H1 (cell line): Measurements from ENCODE around the gene HNRNPK. TPM values are rescaled to one million over a fixed set of nuclear protein-coding genes. Genes with fewer than 3 reads are reported as not detected.
"Not testable (repeated sequence)": the region's sequence is repeated elsewhere in the genome, so short reads cannot be mapped to it uniquely, and the experiment has no call there.

ENCODE experiments used
- CTCF ChIA-PET: fragments of 300-600 bp; sonication (Branson Sonifier 250); formaldehyde crosslinking; loops from one replicate; lab custom pipeline; 2021; ENCODE audit not compliant: partially characterized antibody; lab: Charles Lee
- POLR2A ChIA-PET: fragments of 300-600 bp; sonication (Branson Sonifier 250); formaldehyde crosslinking; loops from one replicate; lab custom pipeline; 2021; ENCODE audit warnings: inconsistent platforms; ENCODE audit not compliant: partially characterized antibody; lab: Charles Lee
- DNase-seq, 2 experiments: peaks; one replicate each; pipeline versions ENCODE4 v3.0.0 to v3.0.0-alpha.2; 2010 to 2022; ENCODE audit warnings: low spot score in 2 of 2, low read depth in 1 of 2, mixed read lengths in 1 of 2
- FAIRE-seq: peaks from 2 replicates; lab custom pipeline; 2011; peaks lifted over from hg19 to GRCh38; lab: Jason Lieb, UNC
- H2AFZ ChIP-seq: 2 replicates; pipeline ENCODE4 v1.8.1; 2012; ENCODE audit warnings: low read length, inconsistent platforms
- H2AK5ac ChIP-seq: 2 replicates; pipeline ENCODE4 v1.6.1; 2013; ENCODE audit warnings: low read depth, low read length
- H2BK120ac ChIP-seq: replicated peaks from 2 replicates; pipeline ENCODE3; 2013; ENCODE audit warnings: low read depth, low read length, inconsistent platforms
- H2BK12ac ChIP-seq: 2 replicates; pipeline ENCODE4 v1.6.1; 2013; ENCODE audit warnings: low read depth, low read length
- H2BK15ac ChIP-seq: 2 replicates; pipeline ENCODE4 v1.6.1; 2013; ENCODE audit warnings: low read length
- H2BK20ac ChIP-seq: 2 replicates; pipeline ENCODE4 v1.6.1; 2013; ENCODE audit warnings: low read length
- H2BK5ac ChIP-seq: 2 replicates; pipeline ENCODE4 v1.6.1; 2013; ENCODE audit warnings: low read depth, low read length
- H3K14ac ChIP-seq: 2 replicates; pipeline ENCODE4 v1.6.1; 2013; ENCODE audit warnings: inconsistent platforms; ENCODE audit not compliant: insufficient read length
- H3K18ac ChIP-seq: 2 replicates; pipeline ENCODE4 v1.6.1; 2013; ENCODE audit warnings: low read length; ENCODE audit errors: extremely low read depth
- H3K23ac ChIP-seq: 2 replicates; pipeline ENCODE4 v1.6.1; 2013; ENCODE audit warnings: inconsistent platforms; ENCODE audit not compliant: insufficient read length
- H3K23me2 ChIP-seq: 2 replicates; pipeline ENCODE4 v1.6.1; 2013; ENCODE audit warnings: low read depth, low read length
- H3K27ac ChIP-seq: 2 replicates; pipeline ENCODE4 v1.6.1; 2011; ENCODE audit warnings: low read depth, low read length, inconsistent platforms
- H3K27me3 ChIP-seq, 4 experiments: replicated peaks in 1 of 4; 1 replicate in 1 of 4; 2 replicates in 3 of 4; pipeline versions ENCODE4 v1.6.1 to v1.8.1; 2011 to 2013; ENCODE audit warnings: low read length in 3 of 4, mild to moderate bottlenecking in 3 of 4, inconsistent platforms in 2 of 4, mixed read lengths in 2 of 4, moderate library complexity in 1 of 4; ENCODE audit not compliant: control insufficient read depth in 3 of 4, insufficient read depth in 3 of 4; ENCODE audit errors: extremely low read depth in 1 of 4
- H3K36me3 ChIP-seq, 4 experiments: 2 replicates each; pipeline versions ENCODE4 v1.6.1 to v1.8.1; 2011 to 2013; ENCODE audit warnings: mild to moderate bottlenecking in 4 of 4, low read length in 3 of 4, moderate library complexity in 2 of 4, control low read depth in 1 of 4, inconsistent platforms in 1 of 4; ENCODE audit not compliant: insufficient read depth in 4 of 4, control insufficient read depth in 2 of 4
- H3K4ac ChIP-seq: replicated peaks from 2 replicates; pipeline ENCODE3; 2013; ENCODE audit warnings: low read length, low read depth, mixed read lengths, inconsistent platforms; ENCODE audit not compliant: insufficient read length
- H3K4me1 ChIP-seq, 4 experiments: replicated peaks in 1 of 4; 1 replicate in 1 of 4; 2 replicates in 3 of 4; pipeline versions ENCODE4 v1.6.1 to v1.8.1; 2011 to 2013; ENCODE audit warnings: low read length in 3 of 4, inconsistent platforms in 2 of 4, mixed read lengths in 1 of 4; ENCODE audit not compliant: insufficient read depth in 4 of 4, control insufficient read depth in 3 of 4
- H3K4me2 ChIP-seq, 2 experiments: 2 replicates each; pipeline versions ENCODE4 v1.6.1 to v1.8.1; 2011 to 2013; ENCODE audit warnings: low read depth in 2 of 2, low read length in 2 of 2, control low read depth in 1 of 2, inconsistent platforms in 1 of 2, mild to moderate bottlenecking in 1 of 2; ENCODE audit not compliant: insufficient read depth in 1 of 2
- H3K4me3 ChIP-seq, 4 experiments: fragments of 200-600, 300-600 bp in 1 of 4; sonication (generic), shearing (Covaris generic), sonication (Bioruptor Twin) in 1 of 4; 2 replicates each; pipeline versions ENCODE4 v1.5.1 to v1.8.1; 2011 to 2016; ENCODE audit warnings: low read length in 4 of 4, low read depth in 3 of 4, control low read depth in 2 of 4, inconsistent platforms in 2 of 4, mild to moderate bottlenecking in 2 of 4, mixed read lengths in 1 of 4, moderate library complexity in 1 of 4; ENCODE audit not compliant: insufficient read depth in 2 of 4; ENCODE audit errors: extremely low read depth in 1 of 4
- H3K56ac ChIP-seq: replicated peaks from 2 replicates; pipeline ENCODE3; 2013; ENCODE audit warnings: low read depth, mild to moderate bottlenecking, mixed read lengths, low read length, inconsistent platforms; ENCODE audit not compliant: insufficient read length
- H3K79me1 ChIP-seq: 2 replicates; pipeline ENCODE4 v1.6.1; 2013; ENCODE audit warnings: low read depth, low read length, control low read depth
- H3K79me2 ChIP-seq, 2 experiments: 2 replicates each; pipeline versions ENCODE4 v1.6.1 to v1.8.1; 2012 to 2013; ENCODE audit warnings: low read length in 2 of 2, mild to moderate bottlenecking in 2 of 2, inconsistent platforms in 1 of 2; ENCODE audit not compliant: insufficient read depth in 2 of 2, control insufficient read depth in 1 of 2
- H3K9ac ChIP-seq, 4 experiments: replicated peaks in 1 of 4; 1 replicate in 1 of 4; 2 replicates in 3 of 4; pipeline versions ENCODE4 v1.6.1 to v1.8.1; 2011 to 2013; ENCODE audit warnings: low read depth in 3 of 4, low read length in 3 of 4, control low read depth in 2 of 4, mild to moderate bottlenecking in 2 of 4, moderate library complexity in 2 of 4, inconsistent platforms in 1 of 4; ENCODE audit errors: extremely low read depth in 1 of 4
- H3K9me3 ChIP-seq, 2 experiments: 2 replicates each; pipeline versions ENCODE4 v1.6.1 to v1.8.1; 2012 to 2013; ENCODE audit warnings: mild to moderate bottlenecking in 2 of 2, moderate library complexity in 2 of 2, control low read depth in 1 of 2, inconsistent platforms in 1 of 2, low read depth in 1 of 2, low read length in 1 of 2, mixed read lengths in 1 of 2; ENCODE audit not compliant: insufficient read depth in 2 of 2
- H4K20me1 ChIP-seq, 2 experiments: replicated peaks in 1 of 2; 2 replicates each; pipeline versions ENCODE3 to v1.8.1; 2011 to 2013; ENCODE audit warnings: inconsistent platforms in 2 of 2, low read length in 2 of 2, mild to moderate bottlenecking in 1 of 2; ENCODE audit not compliant: insufficient read depth in 2 of 2, control insufficient read depth in 1 of 2
- H4K5ac ChIP-seq: 2 replicates; pipeline ENCODE4 v1.6.1; 2013; ENCODE audit warnings: low read length, low read depth, mixed read lengths, inconsistent platforms; ENCODE audit not compliant: insufficient read length
- H4K8ac ChIP-seq: 2 replicates; pipeline ENCODE4 v1.8.0; 2013; ENCODE audit warnings: mild to moderate bottlenecking, moderate library complexity, low read length, inconsistent platforms; ENCODE audit not compliant: insufficient read depth; ENCODE audit errors: extremely low read depth
- H4K91ac ChIP-seq: replicated peaks from 2 replicates; pipeline ENCODE3; 2013; ENCODE audit warnings: low read length, mixed read lengths, inconsistent platforms; ENCODE audit not compliant: insufficient read length
- WGBS, 2 experiments: shearing (Covaris generic) in 1 of 2; methylation state at CpG; one replicate each; pipeline versions ENCODE4 v1.1.6 to v1.1.7; 2013 to 2015; ENCODE audit warnings: low lambda C conversion rate in 2 of 2, mixed read lengths in 2 of 2, inconsistent platforms in 1 of 2, low coverage in 1 of 2, missing lambda C conversion rate in 1 of 2; ENCODE audit not compliant: insufficient replicate concordance in 2 of 2, insufficient coverage in 1 of 2, insufficient read length in 1 of 2; ENCODE audit errors: extremely low coverage in 1 of 2, missing lambda C conversion rate in 1 of 2; 5-methylcytosine and 5-hydroxymethylcytosine counted together
- polyA plus RNA-seq, 7 experiments: library from polyadenylated mRNA; depleted of rRNA in 3 of 7; stranded (reverse) in 5 of 7; unstranded in 2 of 7; fragments of >200 nt in 5 of 7; fragments of 200-250 nt in 2 of 7; gene quantifications; 1 replicate in 5 of 7; 2 replicates in 1 of 7; 4 replicates in 1 of 7; pipeline versions ENCODE4 v1.2.1 to v1.2.3, GENCODE V29; 2011 to 2013; ENCODE audit warnings: missing spikeins in 2 of 7, mixed read lengths in 2 of 7
- total RNA-seq: library from RNA; stranded (reverse); fragmentation: NEBNext Ultra II Directional; extraction: Animal tissue kit (Norgen Biotek cat#: 25700); gene quantifications from 2 replicates; pipeline ENCODE4 v1.2.1, GENCODE V29; 2021

Gene HNRNPK
- total and polyA plus RNA-seq, 2 of the 8 experiments (the other 6 are each of a cell fraction or from before 2014, with no cell fraction given), result 414 to 887 TPM

DNA sequence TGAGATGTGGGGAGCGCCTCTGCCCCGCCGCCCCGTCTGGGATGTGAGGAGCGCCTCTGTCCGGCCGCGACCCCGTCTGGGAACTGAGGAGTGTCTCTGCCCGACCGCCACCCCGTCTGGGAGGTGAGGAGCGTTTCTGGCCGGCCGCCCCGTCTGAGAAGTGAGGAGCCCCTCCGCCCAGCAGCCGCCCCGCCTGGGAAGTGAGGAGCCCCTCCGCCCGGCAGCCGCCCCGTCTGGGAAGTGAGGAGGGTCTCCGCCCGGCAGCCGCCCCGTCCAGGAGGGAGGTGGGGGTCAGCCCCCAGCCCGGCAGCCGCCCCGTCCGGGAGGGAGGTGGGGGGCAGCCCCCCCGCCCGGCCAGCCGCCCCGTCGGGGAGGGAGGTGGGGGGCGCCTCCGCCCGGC lies 31.9 kb downstream of the HNRNPK start:
- H3K79me2 ChIP-seq, H2BK20ac ChIP-seq, H2AFZ ChIP-seq, H3K36me3 ChIP-seq, H3K18ac ChIP-seq, POLR2A ChIA-PET, H3K23me2 ChIP-seq, DNase-seq, H3K14ac ChIP-seq, H3K27me3 ChIP-seq, H3K4ac ChIP-seq, H3K79me1 ChIP-seq, FAIRE-seq, H4K20me1 ChIP-seq, H4K8ac ChIP-seq, H3K56ac ChIP-seq, H3K27ac ChIP-seq, H2BK15ac ChIP-seq, H4K91ac ChIP-seq, H3K4me2 ChIP-seq, H3K9ac ChIP-seq, H2AK5ac ChIP-seq, H3K4me3 ChIP-seq, CTCF ChIA-PET, H4K5ac ChIP-seq, H3K23ac ChIP-seq, H3K9me3 ChIP-seq, H3K4me1 ChIP-seq, H2BK120ac ChIP-seq, H2BK12ac ChIP-seq, H2BK5ac ChIP-seq: not testable (repeated sequence)
- WGBS, 2 experiments, result no CpG with 5 or more reads among the region's 39 CpGs
